KOPT-K1 (cell line): ENCODE data around the gene PACS2.
"Not testable (repeated sequence)": the region's sequence is repeated elsewhere in the genome, so short reads cannot be mapped to it uniquely, and the experiment has no call there.

Experiments used
- H3K27ac ChIP-seq: fragments of 200-600 bp; sonication (generic); 2 replicates; pipeline ENCODE4 v1.5.1; 2016; ENCODE audit warnings: antibody characterized with exemption, mild to moderate bottlenecking, low read depth, low read length; ENCODE audit not compliant: poor library complexity, severe bottlenecking
- H3K36me3 ChIP-seq: fragments of 200-600 bp; sonication (generic); 2 replicates; pipeline ENCODE4 v1.5.1; 2017; ENCODE audit warnings: antibody characterized with exemption, mild to moderate bottlenecking, low read length, moderate library complexity; ENCODE audit not compliant: insufficient read depth
- H3K9me3 ChIP-seq: fragments of 200-600 bp; sonication (generic); 2 replicates; pipeline ENCODE4 v1.5.1; 2017; ENCODE audit warnings: antibody characterized with exemption, low read length, mild to moderate bottlenecking; ENCODE audit not compliant: insufficient read depth, poor library complexity, severe bottlenecking

PACS2 gene

GRCh38 chr14:105316968-105317510, 2.5 kb downstream of the PACS2 start:
- peaks cover 3% of the 10 kb centered on the region for H3K9me3 ChIP-seq
- no peaks in the 10 kb centered on the region for H3K36me3 ChIP-seq
- H3K27ac ChIP-seq: no peak overlapping the region

GRCh38 chr14:105317546-105317945, 3.0 kb downstream of the PACS2 start:
- no peaks in the 10 kb centered on the region for H3K36me3 ChIP-seq
- H3K27ac ChIP-seq: no peak overlapping the region
- peaks cover 3% of the 10 kb centered on the region for H3K9me3 ChIP-seq

GRCh38 chr14:105322791-105323556, 8.4 kb downstream of the PACS2 start:
- H3K36me3 ChIP-seq: no peaks in the 10 kb centered on the region
- no peak overlapping the region for H3K27ac ChIP-seq
- H3K9me3 ChIP-seq: no peaks in the 10 kb centered on the region

GRCh38 chr14:105323663-105324062, 9.1 kb downstream of the PACS2 start:
- H3K27ac ChIP-seq: no peak overlapping the region

GRCh38 chr14:105324080-105324778, 9.7 kb downstream of the PACS2 start:
- H3K36me3 ChIP-seq: no peaks in the 10 kb centered on the region

More at GRCh38 chr14:105323663-105324062, 9.1 kb downstream of the PACS2 start:
- no peaks in the 10 kb centered on the region for H3K9me3 ChIP-seq
- no peaks in the 10 kb centered on the region for H3K36me3 ChIP-seq

GRCh38 chr14:105324871-105325270, 10.3 kb downstream of the PACS2 start:
- Histone ChIP-seq H3K27ac (no peak overlapping the region), H3K36me3 (no peaks in the 10 kb centered on the region), H3K9me3 (no peaks in the 10 kb centered on the region)

More at GRCh38 chr14:105324080-105324778, 9.7 kb downstream of the PACS2 start:
- Histone ChIP-seq H3K27ac (no peak overlapping the region), H3K9me3 (no peaks in the 10 kb centered on the region)

GRCh38 chr14:105325303-105325702, 10.8 kb downstream of the PACS2 start:
- H3K27ac ChIP-seq: no peak overlapping the region
- no peaks in the 10 kb centered on the region for H3K36me3 ChIP-seq
- no peaks in the 10 kb centered on the region for H3K9me3 ChIP-seq

- Histone ChIP-seq H3K27ac (no peak overlapping the region), H3K9me3 (peaks cover 5% of the 10 kb centered on the region), H3K36me3 (no peaks in the 10 kb centered on the region)
Measured at GRCh38 chr14:105325716-105326567, 11.4 kb downstream of the PACS2 start.

GRCh38 chr14:105326568-105326867, 12.0 kb downstream of the PACS2 start:
- no peak overlapping the region for H3K27ac ChIP-seq
- H3K9me3 ChIP-seq: peaks cover 11% of the 10 kb centered on the region
- H3K36me3 ChIP-seq: no peaks in the 10 kb centered on the region

- Histone ChIP-seq H3K27ac (no peak overlapping the region), H3K36me3 (no peaks in the 10 kb centered on the region), H3K9me3 (peaks cover 13% of the 10 kb centered on the region)
Measured at GRCh38 chr14:105326891-105327694, 12.5 kb downstream of the PACS2 start.

- peaks cover 13% of the 10 kb centered on the region for H3K9me3 ChIP-seq
- not testable (repeated sequence) for H3K36me3 ChIP-seq, H3K27ac ChIP-seq
Measured at GRCh38 chr14:105327695-105328045, 13.1 kb downstream of the PACS2 start.

- H3K36me3 ChIP-seq: no peaks in the 10 kb centered on the region
Measured at GRCh38 chr14:105328070-105328677, 13.6 kb downstream of the PACS2 start.

GRCh38 chr14:105328678-105329390, 14.3 kb downstream of the PACS2 start:
- no peak overlapping the region for H3K27ac ChIP-seq
- peaks cover 13% of the 10 kb centered on the region for H3K9me3 ChIP-seq
- no peaks in the 10 kb centered on the region for H3K36me3 ChIP-seq

More at GRCh38 chr14:105328070-105328677, 13.6 kb downstream of the PACS2 start:
- Histone ChIP-seq H3K9me3 (peaks cover 13% of the 10 kb centered on the region), H3K27ac (no peak overlapping the region)
